ENCODE results near the gene PRKAG3. TPM values are rescaled to one million over a fixed set of nuclear protein-coding genes. Genes with fewer than 3 reads are reported as not detected.

PRKAG3 gene
- total and polyA plus RNA-seq, 2 donors (not counting 3 experiments of a cell fraction or from before 2014, with no cell fraction given), result not detected

DNA sequence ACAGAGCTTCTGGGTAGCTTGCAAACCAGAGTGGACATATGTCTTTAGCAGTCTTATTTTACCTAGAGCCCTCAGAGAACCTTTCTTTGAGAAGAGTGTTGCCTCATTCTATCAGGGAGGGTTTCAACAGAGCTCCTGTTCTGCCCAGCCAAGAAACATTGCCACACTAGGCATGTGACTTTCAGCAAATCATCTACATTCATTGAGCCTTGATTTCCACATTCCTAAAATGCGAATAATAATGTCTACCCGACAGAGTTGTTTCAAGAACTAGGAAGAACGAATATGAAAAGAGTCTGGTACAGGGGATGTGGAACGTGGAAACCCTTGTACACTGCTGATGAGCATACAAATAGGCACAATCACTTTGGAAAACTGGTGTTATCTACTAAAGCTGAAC lies 7.8 kb upstream of the PRKAG3 start:
- dilution Hi-C loops (cut with MboI; ENCODE audit: extremely low pct_ligation_motif_present, low sequenced_read_pairs), result no loop called here
- no peak for DNase-seq (ENCODE audit: low read depth, low spot score)
- H4K20me1 ChIP-seq (replicated peaks; ENCODE audit: control insufficient read depth, extremely low read depth, insufficient read depth, low read length), result no peaks in the 10 kb centered on the region
- ChIA-PET CTCF (interaction anchor here (1.1 to 4.1 kb wide), 2 partner anchors 8 to 12 kb away, joined by 3 to 22 read pairs; no protein-coding TSS in a partner anchor), POLR2A (no interaction called here)
- BruUV-seq (replicated peaks), result no TSS peak
- no peak overlapping the region for H3K27ac ChIP-seq (ENCODE audit: insufficient read depth, low read depth, low read length)
- no peaks in the 10 kb centered on the region for H3K4me1 ChIP-seq (ENCODE audit: control insufficient read depth, extremely low read depth, insufficient read depth, low read length)
- H3K4me2 ChIP-seq (ENCODE audit: insufficient read depth, low read length), result no peak overlapping the region
- H3K4me3 ChIP-seq (replicated peaks in 1 of 3; ENCODE audit: insufficient read depth in 1 of 3, low read depth in 1 of 3, low read length in 3 of 3), result no peak overlapping the region
- no peak overlapping the region for H2AFZ ChIP-seq (ENCODE audit: low read depth, low read length)
- H3K27me3 ChIP-seq (ENCODE audit: control insufficient read depth in 2 of 2, insufficient read depth in 2 of 2, low read length in 2 of 2), result peaks cover 2 to 5% of the 10 kb centered on the region in 2 experiments
- H3K79me2 ChIP-seq (ENCODE audit: control insufficient read depth, insufficient read depth, low read length), result no peaks in the 10 kb centered on the region
- H3K9me3 ChIP-seq (replicated peaks; ENCODE audit: control insufficient read depth, insufficient read depth, low read length), result no peaks in the 10 kb centered on the region
- intact Hi-C loops (cut with micrococcal nuclease), result no loop called here
- no peaks in the 10 kb centered on the region for H3K9me1 ChIP-seq (replicated peaks; ENCODE audit: control insufficient read depth, extremely low read depth, insufficient read depth, low read length)
- peak; percentile 48 for FAIRE-seq
- H3K36me3 ChIP-seq (ENCODE audit: control insufficient read depth in 2 of 2, extremely low read depth in 1 of 2, insufficient read depth in 2 of 2, low read length in 2 of 2), result no peaks in the 10 kb centered on the region
- no peak overlapping the region for H3K9ac ChIP-seq (replicated peaks; ENCODE audit: extremely low read depth, insufficient read depth, low read length)
- TF ChIP-seq GATA2 (IDR thresholded peaks at IDR 0.05; ENCODE audit: insufficient read depth, insufficient read length, low read depth, low read length), result no peak
- TF ChIP-seq MYC (IDR thresholded peaks at IDR 0.05; ENCODE audit: low read depth, low read length), result no peak
- TF ChIP-seq, protein P1, sequence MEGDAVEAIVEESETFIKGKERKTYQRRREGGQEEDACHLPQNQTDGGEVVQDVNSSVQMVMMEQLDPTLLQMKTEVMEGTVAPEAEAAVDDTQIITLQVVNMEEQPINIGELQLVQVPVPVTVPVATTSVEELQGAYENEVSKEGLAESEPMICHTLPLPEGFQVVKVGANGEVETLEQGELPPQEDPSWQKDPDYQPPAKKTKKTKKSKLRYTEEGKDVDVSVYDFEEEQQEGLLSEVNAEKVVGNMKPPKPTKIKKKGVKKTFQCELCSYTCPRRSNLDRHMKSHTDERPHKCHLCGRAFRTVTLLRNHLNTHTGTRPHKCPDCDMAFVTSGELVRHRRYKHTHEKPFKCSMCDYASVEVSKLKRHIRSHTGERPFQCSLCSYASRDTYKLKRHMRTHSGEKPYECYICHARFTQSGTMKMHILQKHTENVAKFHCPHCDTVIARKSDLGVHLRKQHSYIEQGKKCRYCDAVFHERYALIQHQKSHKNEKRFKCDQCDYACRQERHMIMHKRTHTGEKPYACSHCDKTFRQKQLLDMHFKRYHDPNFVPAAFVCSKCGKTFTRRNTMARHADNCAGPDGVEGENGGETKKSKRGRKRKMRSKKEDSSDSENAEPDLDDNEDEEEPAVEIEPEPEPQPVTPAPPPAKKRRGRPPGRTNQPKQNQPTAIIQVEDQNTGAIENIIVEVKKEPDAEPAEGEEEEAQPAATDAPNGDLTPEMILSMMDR (IDR thresholded peaks at IDR 0.05; ENCODE audit: extremely low read depth in 1 of 2, insufficient read depth in 1 of 2, low read depth in 1 of 2, low read length in 2 of 2), result no peak
- no peak for TF ChIP-seq POLR2A (IDR thresholded peaks at IDR 0.05; ENCODE audit: low read depth, low read length)
- TF ChIP-seq EZH2 (IDR thresholded peaks at IDR 0.05; ENCODE audit: borderline replicate concordance, low read depth, low read length, severe bottlenecking), result no peak
- TF ChIP-seq FOS (IDR thresholded peaks at IDR 0.05; ENCODE audit: borderline replicate concordance, insufficient read depth, low read length), result no peak
- no peak for TF ChIP-seq JUN (IDR thresholded peaks at IDR 0.05; ENCODE audit: borderline replicate concordance, insufficient read depth, insufficient read length, low read depth)
- no peak for TF ChIP-seq POLR2AphosphoS5 (IDR thresholded peaks at IDR 0.05; ENCODE audit: insufficient read depth, low read depth, low read length)
- TF ChIP-seq MAX (IDR thresholded peaks at IDR 0.05; ENCODE audit: insufficient read depth, insufficient read length), result no peak

Measured in endothelial cell of umbilical vein (primary cell).